Smooth muscle cell of the coronary artery (primary cell): ENCODE results near the gene RAET1L. TPM values are rescaled to one million over a fixed set of nuclear protein-coding genes. Genes with fewer than 3 reads are reported as not detected.

ENCODE experiments used
- total RNA-seq: library from RNA; depleted of rRNA; stranded (reverse); fragments of >200 nt; gene quantifications from 2 replicates; pipeline ENCODE4 v1.2.3, GENCODE V29; 2014; ENCODE audit warnings: low replicate concordance

RAET1L gene
- total RNA-seq: not detected in 2 replicates

GRCh38 chr6:150025201-150025917 is at the start of gene RAET1L:
TSS of gene RAET1L (minus strand) at chr6:150025532. CDS start at chr6:150025471, 61 bp downstream.

GRCh38 chr6:150068720-150069648 is 43.7 kb upstream of the RAET1L start, which contains the start of gene ULBP3:
TSS of gene ULBP3 (minus strand) at chr6:150069121. CDS start at chr6:150069066, 55 bp downstream.

Other genes with a start within 250 kb of the RAET1L start
- 28.8 and 44.4 TPM in 2 replicates for gene LRP11, start 161.2 kb downstream of the RAET1L start, total RNA-seq
- gene RAET1E, start 127.4 kb downstream of the RAET1L start, total RNA-seq: 0.15 and 0.47 TPM in 2 replicates
- gene RAET1G, start 102.4 kb downstream of the RAET1L start, total RNA-seq: 0.23 and 3.3 TPM in 2 replicates
- gene ULBP2, start 83.5 kb downstream of the RAET1L start, total RNA-seq: 1.9 and 7.7 TPM in 2 replicates
- gene ULBP1, start 61.6 kb downstream of the RAET1L start, total RNA-seq: 0.30 TPM in 1 of 2 replicates, not detected in the other
- gene ULBP3, start 43.6 kb upstream of the RAET1L start, total RNA-seq: 5.0 and 5.2 TPM in 2 replicates
- gene PPP1R14C, start 117.5 kb upstream of the RAET1L start, total RNA-seq: 0.90 and 3.2 TPM in 2 replicates